ENCODE measurements around the gene LEFTY1. TPM values are rescaled to one million over a fixed set of nuclear protein-coding genes. Genes with fewer than 3 reads are reported as not detected.
"Not testable (repeated sequence)": the region's sequence is repeated elsewhere in the genome, so short reads cannot be mapped to it uniquely, and the experiment has no call there.

LEFTY1 gene
- total RNA-seq, 1 donor from 2014 or later = 0.35 TPM

DNA sequence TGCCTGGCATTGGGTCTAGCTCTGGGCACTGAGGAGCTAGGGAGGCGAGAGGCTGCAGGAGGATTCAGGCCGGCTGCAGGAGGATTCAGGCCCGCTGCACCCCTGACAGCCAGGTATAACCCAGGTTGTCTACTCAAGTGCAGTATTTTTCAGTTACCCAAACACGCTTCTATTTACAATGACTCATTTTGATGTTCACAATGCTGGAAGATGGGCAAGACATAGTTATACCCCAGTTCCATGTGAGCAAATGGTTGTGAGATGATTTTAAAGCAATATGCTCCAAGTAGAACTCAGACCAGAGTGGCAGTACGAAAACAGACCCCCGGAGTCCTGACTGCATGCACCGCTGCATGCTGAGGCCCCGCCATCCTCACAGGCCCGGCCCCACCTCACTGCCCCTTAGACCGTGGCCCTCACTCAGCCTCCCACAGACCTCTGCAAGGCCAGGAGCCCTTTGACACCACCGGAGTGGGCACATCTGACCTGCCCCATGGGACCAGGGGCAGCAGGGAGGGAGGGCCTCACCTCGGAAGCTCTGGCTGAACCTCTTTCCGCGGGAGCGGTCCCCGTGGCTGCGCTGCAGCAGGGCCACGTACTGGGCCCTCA lies 553 bp downstream of the LEFTY1 start:
- no peak overlapping the region for H3K27ac ChIP-seq
- peaks cover under 1% of the 10 kb centered on the region for H3K4me1 ChIP-seq
- H3K4me3 ChIP-seq = no peak overlapping the region
- no peaks in the 10 kb centered on the region for H3K9me3 ChIP-seq
- TF ChIP-seq, protein P1, sequence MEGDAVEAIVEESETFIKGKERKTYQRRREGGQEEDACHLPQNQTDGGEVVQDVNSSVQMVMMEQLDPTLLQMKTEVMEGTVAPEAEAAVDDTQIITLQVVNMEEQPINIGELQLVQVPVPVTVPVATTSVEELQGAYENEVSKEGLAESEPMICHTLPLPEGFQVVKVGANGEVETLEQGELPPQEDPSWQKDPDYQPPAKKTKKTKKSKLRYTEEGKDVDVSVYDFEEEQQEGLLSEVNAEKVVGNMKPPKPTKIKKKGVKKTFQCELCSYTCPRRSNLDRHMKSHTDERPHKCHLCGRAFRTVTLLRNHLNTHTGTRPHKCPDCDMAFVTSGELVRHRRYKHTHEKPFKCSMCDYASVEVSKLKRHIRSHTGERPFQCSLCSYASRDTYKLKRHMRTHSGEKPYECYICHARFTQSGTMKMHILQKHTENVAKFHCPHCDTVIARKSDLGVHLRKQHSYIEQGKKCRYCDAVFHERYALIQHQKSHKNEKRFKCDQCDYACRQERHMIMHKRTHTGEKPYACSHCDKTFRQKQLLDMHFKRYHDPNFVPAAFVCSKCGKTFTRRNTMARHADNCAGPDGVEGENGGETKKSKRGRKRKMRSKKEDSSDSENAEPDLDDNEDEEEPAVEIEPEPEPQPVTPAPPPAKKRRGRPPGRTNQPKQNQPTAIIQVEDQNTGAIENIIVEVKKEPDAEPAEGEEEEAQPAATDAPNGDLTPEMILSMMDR (IDR thresholded peaks at IDR 0.05) = no peak
- intact Hi-C loops (cut with DNase I) = no loop called here
- H3K27me3 ChIP-seq = no peaks in the 10 kb centered on the region
- ATAC-seq (no peak), DNase-seq (no peak)
- H3K36me3 ChIP-seq = no peaks in the 10 kb centered on the region

DNA sequence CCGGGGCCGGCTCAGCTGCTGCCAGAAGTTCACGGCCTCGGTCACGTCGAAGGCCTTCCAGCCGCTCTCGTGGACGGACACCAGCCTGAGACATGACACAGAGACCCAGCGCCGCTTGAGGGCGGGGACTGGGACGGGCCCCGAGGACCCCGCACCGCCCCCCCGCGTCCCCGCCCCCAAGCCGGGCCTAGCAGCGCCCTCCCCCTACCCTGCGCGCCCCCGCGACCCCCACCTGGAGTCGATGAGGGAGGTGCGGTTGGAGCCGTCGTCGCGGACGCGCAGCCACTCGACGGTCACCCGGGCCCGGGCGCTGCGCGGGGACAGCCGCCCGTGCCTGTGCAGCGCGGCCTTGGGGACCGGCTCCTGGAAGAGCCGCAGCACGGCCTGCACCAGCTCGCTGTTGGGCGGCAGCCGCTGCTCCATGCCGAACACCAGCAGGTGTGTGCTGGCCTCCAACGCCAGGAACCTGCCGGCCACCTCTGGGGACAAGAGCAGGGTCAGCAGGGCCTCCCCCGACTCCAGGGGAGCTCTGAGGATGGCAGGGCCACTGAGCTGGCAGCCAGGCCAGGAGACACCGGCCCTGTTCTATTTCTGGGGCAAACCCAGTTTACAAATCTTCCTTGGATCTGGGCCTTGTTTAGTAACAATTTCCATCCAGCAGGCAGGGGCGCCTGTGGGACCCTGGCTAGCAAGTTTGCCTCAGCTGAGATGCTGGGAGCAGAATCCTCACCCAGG lies 1.2 kb downstream of the LEFTY1 start:
- H3K4me1 ChIP-seq; H3K9me3 ChIP-seq; H3K4me3 ChIP-seq; H3K36me3 ChIP-seq; H3K27ac ChIP-seq; ATAC-seq; H3K27me3 ChIP-seq; intact Hi-C loops (cut with DNase I); DNase-seq: not testable (repeated sequence)

DNA sequence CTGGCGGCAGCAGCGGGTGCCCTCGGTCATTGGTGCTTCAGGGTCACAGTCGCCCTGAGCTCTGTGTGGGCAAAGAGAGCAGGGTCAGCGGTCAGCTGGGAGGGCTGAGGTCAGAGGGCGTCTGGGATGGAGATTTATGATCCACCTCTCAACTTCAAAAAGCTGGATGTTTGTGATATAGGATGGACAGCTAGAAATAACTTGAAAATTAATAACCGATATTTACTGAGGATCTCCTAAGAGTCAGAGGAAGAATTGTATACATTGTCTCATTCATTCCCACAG lies 2.0 kb downstream of the LEFTY1 start:
- no peak for DNase-seq
- ATAC-seq = no peak
- Histone ChIP-seq H3K4me3 (no peak overlapping the region), H3K27me3 (no peaks in the 10 kb centered on the region), H3K4me1 (peaks cover 4% of the 10 kb centered on the region), H3K9me3 (no peaks in the 10 kb centered on the region), H3K36me3 (no peaks in the 10 kb centered on the region), H3K27ac (no peak overlapping the region)
- intact Hi-C loops (cut with DNase I) = no loop called here
- TF ChIP-seq, protein P1 (IDR thresholded peaks at IDR 0.05) = no peak

DNA sequence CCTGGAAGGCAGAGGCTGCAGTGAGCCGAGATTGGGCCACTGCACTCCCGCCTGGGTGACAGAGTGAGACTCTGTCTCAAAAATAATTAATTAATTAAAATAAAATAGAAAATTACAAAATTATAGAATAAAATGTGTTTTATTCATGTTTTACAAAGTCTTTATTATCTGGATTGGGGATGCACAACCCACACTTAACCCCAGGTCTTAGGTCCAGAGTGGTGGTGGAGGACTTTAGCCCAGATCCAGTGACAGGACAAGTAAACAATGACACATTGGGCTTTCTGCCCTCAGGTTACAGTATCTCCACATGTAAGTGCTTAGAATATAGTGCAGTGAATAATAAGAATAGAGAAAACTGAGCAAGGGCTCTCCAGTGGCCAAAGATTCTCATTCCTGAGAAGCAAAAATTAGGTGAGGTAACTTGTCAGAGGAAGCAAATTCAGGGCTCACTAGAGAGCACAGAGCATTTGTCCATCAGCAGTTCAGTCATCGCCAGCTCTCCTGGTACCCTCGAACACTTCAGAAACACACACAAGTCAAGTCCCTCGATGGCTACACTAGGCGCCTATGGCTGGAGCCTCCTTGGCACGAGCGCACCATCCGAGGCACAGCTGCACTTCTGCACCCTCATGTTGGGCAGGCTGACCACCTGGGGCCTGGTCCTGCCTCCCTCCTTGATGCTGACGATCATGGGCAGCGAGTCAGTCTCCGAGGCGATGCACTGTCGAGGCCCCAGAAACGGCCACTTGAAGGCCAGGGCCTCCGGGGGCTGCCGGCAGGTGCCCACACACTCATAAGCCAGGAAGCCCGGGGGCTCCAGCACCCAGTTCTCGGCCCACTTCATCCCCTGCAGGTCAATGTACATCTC lies 2.6 kb downstream of the LEFTY1 start:
- no peak for ATAC-seq
- Histone ChIP-seq H3K4me1 (peaks cover 4% of the 10 kb centered on the region), H3K27me3 (no peaks in the 10 kb centered on the region), H3K27ac (no peak overlapping the region), H3K4me3 (no peak overlapping the region), H3K9me3 (no peaks in the 10 kb centered on the region), H3K36me3 (no peaks in the 10 kb centered on the region)
- TF ChIP-seq, protein P1 (IDR thresholded peaks at IDR 0.05) = no peak
- DNase-seq = no peak
- intact Hi-C loops (cut with DNase I) = no loop called here

DNA sequence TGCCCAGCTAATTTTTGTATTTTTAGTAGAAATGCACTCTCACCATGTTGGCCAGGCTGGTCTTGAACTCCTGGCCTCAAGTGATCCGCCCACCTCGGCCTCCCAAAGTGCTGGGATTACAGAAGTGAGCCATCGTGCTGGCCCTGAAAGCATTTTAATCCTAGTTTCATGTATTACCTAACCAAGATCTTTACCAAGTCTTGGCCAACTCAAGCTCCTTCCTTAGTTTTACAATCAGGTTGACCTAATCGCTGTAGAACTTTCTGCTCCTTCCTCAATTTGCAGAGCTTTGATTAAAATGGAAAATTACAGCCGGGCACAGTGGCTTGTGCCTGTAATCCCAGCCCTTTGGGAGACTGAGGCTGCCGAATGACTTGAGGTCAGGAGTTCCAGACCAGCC lies 3.6 kb downstream of the LEFTY1 start:
- Histone ChIP-seq H3K36me3 (no peaks in the 10 kb centered on the region), H3K4me3 (no peak overlapping the region), H3K9me3 (no peaks in the 10 kb centered on the region), H3K27ac (no peak overlapping the region), H3K27me3 (no peaks in the 10 kb centered on the region), H3K4me1 (peaks cover 11% of the 10 kb centered on the region)
- intact Hi-C loops (cut with DNase I) = no loop called here
- TF ChIP-seq, protein P1 (IDR thresholded peaks at IDR 0.05) = no peak
- ATAC-seq = no peak
- no peak for DNase-seq
